Measurements from ENCODE around the gene CENPU. TPM values are rescaled to one million over a fixed set of nuclear protein-coding genes. Genes with fewer than 3 reads are reported as not detected.

The CENPU gene
- total and polyA plus RNA-seq, 2 of the 8 experiments (the other 6 are each of a cell fraction or from before 2014, with no cell fraction given) = 32.1 to 122 TPM

- no peak for TF ChIP-seq CTCF (IDR thresholded peaks at IDR 0.05; ENCODE audit: control extremely low read depth in 1 of 3, insufficient read depth in 1 of 3, low read depth in 1 of 3, low read length in 3 of 3)
These were observed 89.2 kb downstream of the CENPU start (continued) for GRCh38 chr4:184644553-184645307.

Other genes starting within 250 kb of the CENPU start
- gene CASP3, start 84.6 kb downstream of the CENPU start, total RNA-seq (2021; fragmentation: NEBNext Ultra II Directional; extraction: Animal tissue kit (Norgen Biotek cat#: 25700)) = 81.1 and 82.5 TPM in 2 replicates
- gene CASP3, start 84.6 kb downstream of the CENPU start, polyA plus RNA-seq (2011; rRNA removed) = 15.0 and 27.8 TPM in 2 replicates
- 5.0 and 6.7 TPM in 2 replicates for gene PRIMPOL, start 84.4 kb downstream of the CENPU start, total RNA-seq (2021; fragmentation: NEBNext Ultra II Directional; extraction: Animal tissue kit (Norgen Biotek cat#: 25700))
- 2.7 and 4.4 TPM in 2 replicates for gene PRIMPOL, start 84.4 kb downstream of the CENPU start, polyA plus RNA-seq (2011; rRNA removed)
- 6.3 and 8.7 TPM in 2 replicates for gene ACSL1, start 91.9 kb upstream of the CENPU start, total RNA-seq (2021; fragmentation: NEBNext Ultra II Directional; extraction: Animal tissue kit (Norgen Biotek cat#: 25700))
- gene ACSL1, start 91.9 kb upstream of the CENPU start, polyA plus RNA-seq (2011; rRNA removed) = 2.3 and 3.0 TPM in 2 replicates

Data from H1 (cell line).